ENCODE data around the gene RUNX2.

DNA sequence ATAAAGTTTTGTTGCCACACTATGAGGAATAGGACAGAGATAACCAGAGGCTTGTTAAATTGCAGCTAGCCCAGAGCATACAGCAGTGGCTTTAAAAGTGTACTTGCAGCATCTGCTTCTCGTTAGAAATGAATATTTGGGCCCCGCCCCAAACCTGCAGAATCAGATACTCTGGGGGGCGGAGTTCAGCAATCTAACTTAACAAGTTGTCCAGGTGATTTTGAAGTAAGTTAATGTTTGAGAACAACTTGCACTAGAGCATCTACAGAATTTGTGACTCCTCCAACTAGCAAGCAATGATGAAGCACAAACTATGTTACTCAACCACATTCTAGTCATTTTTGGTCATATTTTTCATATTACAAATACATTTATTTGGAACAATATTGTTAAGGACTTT lies 60.2 kb downstream of the RUNX2 start:
- TF ChIP-seq IRF9 (tag; IDR thresholded peaks at IDR 0.05) = no peak
- TF ChIP-seq ZNF785 (CRISPR knock-in tag; IDR thresholded peaks at IDR 0.05) = no peak
- TF ChIP-seq POLR2A (conservative IDR thresholded peaks at IDR 0.05) = no peak
- TF ChIP-seq XRCC5 (IDR thresholded peaks at IDR 0.05; ENCODE audit: low read depth, low read length) = no peak
- no peak for TF ChIP-seq TAF1 (IDR thresholded peaks at IDR 0.05; ENCODE audit: control insufficient read depth, extremely low read depth, insufficient read depth, low read length, severe bottlenecking)
- no peak for TF ChIP-seq ZNF444 (CRISPR knock-in tag; IDR thresholded peaks at IDR 0.05)
- TF ChIP-seq JUNB (CRISPR knock-in tag; conservative IDR thresholded peaks at IDR 0.05) = no peak
- TF ChIP-seq KLF13 (tag; IDR thresholded peaks at IDR 0.05; ENCODE audit: borderline replicate concordance, low read depth) = no peak
- TF ChIP-seq CEBPZ (IDR thresholded peaks at IDR 0.05; ENCODE audit: borderline replicate concordance, low read depth, low read length) = no peak
- TF ChIP-seq ZNF407 (IDR thresholded peaks at IDR 0.05; ENCODE audit: low read depth) = no peak
- TF ChIP-seq SRSF1 (IDR thresholded peaks at IDR 0.05; ENCODE audit: low read depth, low read length) = no peak
- no peak for TF ChIP-seq JUN (IDR thresholded peaks at IDR 0.05; ENCODE audit: borderline replicate concordance, low read depth, low read length)
- TF ChIP-seq JUN (CRISPR knock-in tag; IDR thresholded peaks at IDR 0.05; ENCODE audit: borderline replicate concordance) = no peak
- TF ChIP-seq RBM15 (IDR thresholded peaks at IDR 0.05; ENCODE audit: insufficient read depth, low read length) = no peak

All from K562 (cell line).